Esophagus muscularis mucosa (tissue), 4 donors: Measurements from ENCODE around the gene CCDC88C. TPM values are rescaled to one million over a fixed set of nuclear protein-coding genes. Genes with fewer than 3 reads are reported as not detected.
A peak's percentile ranks its signal among the peaks of the same experiment; 100 is the strongest.

Source experiments
- DNase-seq: peaks from one replicate; pipeline ENCODE4 v3.0.0-alpha.2; 2017; ENCODE audit errors: extremely low spot score
- H3K27ac ChIP-seq, 4 donors: fragments of 200-600 bp; sonication (generic); replicated peaks in 1 of 4; 1 replicate in 3 of 4; 2 replicates in 1 of 4; pipeline ENCODE4 v1.5.1; 2016 to 2019; ENCODE audit warnings: mild to moderate bottlenecking in 1 of 4
- H3K27me3 ChIP-seq, 4 donors: fragments of 200-600 bp; sonication (generic); one replicate each; pipeline versions ENCODE4 v1.5.1 to v1.6.0; 2016 to 2019
- H3K36me3 ChIP-seq, 4 donors: fragments of 200-600 bp; sonication (generic); one replicate each; pipeline ENCODE4 v1.5.1; 2016 to 2019
- H3K4me1 ChIP-seq, 4 donors: fragments of 200-600 bp; sonication (generic); one replicate each; pipeline ENCODE4 v1.5.1; 2016 to 2019
- H3K4me3 ChIP-seq, 4 donors: fragments of 200-600 bp; sonication (generic); 1 replicate in 2 of 4; 2 replicates in 2 of 4; pipeline ENCODE4 v1.5.1; 2016 to 2019; ENCODE audit warnings: mild to moderate bottlenecking in 4 of 4, moderate library complexity in 1 of 4
- H3K9me3 ChIP-seq, 4 donors: fragments of 200-600 bp; sonication (generic); 1 replicate in 3 of 4; 2 replicates in 1 of 4; pipeline ENCODE4 v1.5.1; 2016 to 2019
- EP300 ChIP-seq: sonication (generic); formaldehyde crosslinking; IDR thresholded peaks from one replicate; pipeline ENCODE4 v1.6.1; 2017; ENCODE audit warnings: antibody characterized with exemption
- POLR2A ChIP-seq: fragments of 450-650 bp; IDR thresholded peaks from one replicate; pipeline ENCODE4 v1.6.1; 2017; ENCODE audit warnings: antibody characterized with exemption, moderate library complexity, mild to moderate bottlenecking, low read depth
- POLR2AphosphoS5 ChIP-seq, 2 donors: sonication (generic); formaldehyde crosslinking; IDR thresholded peaks; one replicate each; pipeline ENCODE4 v1.6.1; 2017; ENCODE audit warnings: antibody characterized with exemption in 2 of 2
- WGBS: methylation state at CpG from one replicate; pipeline ENCODE4 v1.1.5; 2018; 5-methylcytosine and 5-hydroxymethylcytosine counted together
- intact Hi-C: fragments of 100-400 bp; cut with DNase I; formaldehyde crosslinking; loops from one replicate; pipeline ENCODE4 v1.15.1; 2023
- total RNA-seq, 4 donors: library from RNA; depleted of rRNA; stranded (reverse); fragments of >200 nt; gene quantifications; one replicate each; pipeline versions ENCODE4 v1.1.0 to v1.2.1, GENCODE V29; 2016
- TF ChIP-seq, protein P1 (sequence below), 3 experiments: fragments of 200-600 bp in 2 of 3; fragments of 450-650 bp in 1 of 3; sonication (generic) in 2 of 3; IDR thresholded peaks; one replicate each; pipeline ENCODE4 v1.5.1; 2017 to 2019; ENCODE audit warnings: antibody characterized with exemption in 3 of 3, mild to moderate bottlenecking in 2 of 3, moderate library complexity in 1 of 3

The CCDC88C gene, protein sequence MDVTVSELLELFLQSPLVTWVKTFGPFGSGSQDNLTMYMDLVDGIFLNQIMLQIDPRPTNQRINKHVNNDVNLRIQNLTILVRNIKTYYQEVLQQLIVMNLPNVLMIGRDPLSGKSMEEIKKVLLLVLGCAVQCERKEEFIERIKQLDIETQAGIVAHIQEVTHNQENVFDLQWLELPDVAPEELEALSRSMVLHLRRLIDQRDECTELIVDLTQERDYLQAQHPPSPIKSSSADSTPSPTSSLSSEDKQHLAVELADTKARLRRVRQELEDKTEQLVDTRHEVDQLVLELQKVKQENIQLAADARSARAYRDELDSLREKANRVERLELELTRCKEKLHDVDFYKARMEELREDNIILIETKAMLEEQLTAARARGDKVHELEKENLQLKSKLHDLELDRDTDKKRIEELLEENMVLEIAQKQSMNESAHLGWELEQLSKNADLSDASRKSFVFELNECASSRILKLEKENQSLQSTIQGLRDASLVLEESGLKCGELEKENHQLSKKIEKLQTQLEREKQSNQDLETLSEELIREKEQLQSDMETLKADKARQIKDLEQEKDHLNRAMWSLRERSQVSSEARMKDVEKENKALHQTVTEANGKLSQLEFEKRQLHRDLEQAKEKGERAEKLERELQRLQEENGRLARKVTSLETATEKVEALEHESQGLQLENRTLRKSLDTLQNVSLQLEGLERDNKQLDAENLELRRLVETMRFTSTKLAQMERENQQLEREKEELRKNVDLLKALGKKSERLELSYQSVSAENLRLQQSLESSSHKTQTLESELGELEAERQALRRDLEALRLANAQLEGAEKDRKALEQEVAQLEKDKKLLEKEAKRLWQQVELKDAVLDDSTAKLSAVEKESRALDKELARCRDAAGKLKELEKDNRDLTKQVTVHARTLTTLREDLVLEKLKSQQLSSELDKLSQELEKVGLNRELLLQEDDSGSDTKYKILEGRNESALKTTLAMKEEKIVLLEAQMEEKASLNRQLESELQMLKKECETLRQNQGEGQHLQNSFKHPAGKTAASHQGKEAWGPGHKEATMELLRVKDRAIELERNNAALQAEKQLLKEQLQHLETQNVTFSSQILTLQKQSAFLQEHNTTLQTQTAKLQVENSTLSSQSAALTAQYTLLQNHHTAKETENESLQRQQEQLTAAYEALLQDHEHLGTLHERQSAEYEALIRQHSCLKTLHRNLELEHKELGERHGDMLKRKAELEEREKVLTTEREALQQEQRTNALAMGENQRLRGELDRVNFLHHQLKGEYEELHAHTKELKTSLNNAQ (N-terminal part only)
- 1 to 10 TPM; 4.2 to 6.3 (median 5.6) TPM for total RNA-seq

DNA sequence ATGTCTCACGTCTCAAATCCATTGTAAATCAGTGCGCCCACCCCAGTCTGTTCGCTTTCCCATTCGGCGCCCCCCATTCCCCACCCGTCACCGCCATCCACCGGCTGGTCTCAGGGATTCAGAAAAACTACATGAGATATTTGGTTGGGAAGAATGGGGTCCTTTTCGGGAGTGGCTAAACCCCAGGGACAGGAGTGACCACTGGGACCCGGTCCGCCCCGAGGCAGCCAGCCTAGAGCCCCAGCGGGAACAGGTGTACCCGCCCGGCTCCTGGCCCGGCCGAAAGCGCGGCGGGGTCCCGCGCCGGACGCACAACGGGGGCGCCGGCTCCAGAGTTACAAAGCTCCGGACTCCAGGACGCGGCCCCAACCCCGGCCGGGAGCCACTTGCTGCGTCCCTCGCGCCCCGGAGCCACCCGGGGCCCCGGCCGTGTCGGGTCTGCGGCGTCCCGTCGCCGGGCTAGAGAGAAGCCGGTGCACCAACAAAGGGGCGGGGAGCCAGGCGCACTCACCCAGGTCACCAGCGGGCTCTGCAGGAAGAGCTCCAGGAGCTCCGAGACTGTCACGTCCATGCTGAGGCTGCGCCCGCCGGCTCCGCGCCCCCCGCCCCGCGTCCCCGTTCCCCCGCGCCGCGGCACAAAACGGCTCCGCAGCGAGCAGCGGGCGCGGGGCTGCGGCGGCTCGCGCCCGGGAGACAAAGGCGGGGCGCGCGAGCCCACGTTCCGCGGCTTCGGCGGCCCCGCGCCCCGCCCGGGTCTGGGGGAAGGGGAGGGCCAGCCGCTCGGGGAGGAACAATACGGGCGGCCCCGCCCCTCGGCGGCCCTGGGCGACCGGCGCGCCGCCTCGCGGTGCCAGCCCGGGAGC lies at the start of gene CCDC88C:
Gene CCDC88C, minus strand, starts transcription at position 701 of the 863 bp plus-strand sequence. Its CDS starts 130 bp downstream, at position 571.
- intact Hi-C loops: no loop called here
- H3K27me3 ChIP-seq: peaks cover 0 to 27% (median 3%) of the 10 kb centered on the region in 4 donors
- peak within 1 kb of the TSS; percentile 56 to 72 (median 59) for H3K4me3 ChIP-seq
- H3K36me3 ChIP-seq: no peaks in the 10 kb centered on the region
- no peaks in the 10 kb centered on the region for H3K9me3 ChIP-seq
- peak within 1 kb of the TSS; percentile 41 to 48 (median 44) for H3K27ac ChIP-seq
- DNase-seq: no peak
- H3K4me1 ChIP-seq: peaks cover 13 to 24% (median 22%) of the 10 kb centered on the region in 4 donors
- WGBS: 14% methylated on average over 9 of the region's 103 CpGs
- TF ChIP-seq POLR2AphosphoS5 (IDR thresholded peaks at IDR 0.05): peak in 1 of 2 donors; percentile 12
- TF ChIP-seq, protein P1, sequence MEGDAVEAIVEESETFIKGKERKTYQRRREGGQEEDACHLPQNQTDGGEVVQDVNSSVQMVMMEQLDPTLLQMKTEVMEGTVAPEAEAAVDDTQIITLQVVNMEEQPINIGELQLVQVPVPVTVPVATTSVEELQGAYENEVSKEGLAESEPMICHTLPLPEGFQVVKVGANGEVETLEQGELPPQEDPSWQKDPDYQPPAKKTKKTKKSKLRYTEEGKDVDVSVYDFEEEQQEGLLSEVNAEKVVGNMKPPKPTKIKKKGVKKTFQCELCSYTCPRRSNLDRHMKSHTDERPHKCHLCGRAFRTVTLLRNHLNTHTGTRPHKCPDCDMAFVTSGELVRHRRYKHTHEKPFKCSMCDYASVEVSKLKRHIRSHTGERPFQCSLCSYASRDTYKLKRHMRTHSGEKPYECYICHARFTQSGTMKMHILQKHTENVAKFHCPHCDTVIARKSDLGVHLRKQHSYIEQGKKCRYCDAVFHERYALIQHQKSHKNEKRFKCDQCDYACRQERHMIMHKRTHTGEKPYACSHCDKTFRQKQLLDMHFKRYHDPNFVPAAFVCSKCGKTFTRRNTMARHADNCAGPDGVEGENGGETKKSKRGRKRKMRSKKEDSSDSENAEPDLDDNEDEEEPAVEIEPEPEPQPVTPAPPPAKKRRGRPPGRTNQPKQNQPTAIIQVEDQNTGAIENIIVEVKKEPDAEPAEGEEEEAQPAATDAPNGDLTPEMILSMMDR (IDR thresholded peaks at IDR 0.05): no peak

DNA sequence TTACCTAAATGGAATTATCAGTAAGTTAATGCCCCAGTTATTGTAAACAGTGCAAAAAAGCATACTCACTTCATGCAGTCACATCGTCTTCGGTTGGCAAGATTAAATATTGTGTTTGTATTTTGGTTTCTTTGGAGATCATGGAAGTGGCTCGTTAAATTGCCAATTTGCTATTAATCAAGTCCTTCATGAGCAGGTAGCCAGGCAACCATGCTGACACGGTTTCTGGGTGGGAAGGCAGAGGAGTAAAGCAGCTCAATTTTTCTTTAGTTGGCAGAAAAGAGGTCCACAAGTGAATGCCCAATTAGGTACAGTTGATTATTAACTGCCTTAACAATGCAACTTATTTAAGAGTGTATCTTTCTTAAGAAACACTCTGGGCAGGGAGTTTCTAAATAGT lies 48.6 kb upstream of the CCDC88C start:
- H3K4me3 ChIP-seq: no peak overlapping the region
- no peak overlapping the region for H3K27ac ChIP-seq
- no peaks in the 10 kb centered on the region for H3K9me3 ChIP-seq
- no peaks in the 10 kb centered on the region for H3K27me3 ChIP-seq
- 28% methylated on average over 4 of the region's 4 CpGs for WGBS
- peaks cover 49 to 91% (median 72%) of the 10 kb centered on the region in 4 donors for H3K36me3 ChIP-seq
- intact Hi-C loops: no loop called here
- H3K4me1 ChIP-seq: peaks cover 0 to 29% (median 19%) of the 10 kb centered on the region in 4 donors
- no peak for TF ChIP-seq EP300
- TF ChIP-seq POLR2AphosphoS5 (IDR thresholded peaks at IDR 0.05): no peak
- TF ChIP-seq, protein P1 (IDR thresholded peaks at IDR 0.05): no peak
- no peak for TF ChIP-seq POLR2A
- DNase-seq: no peak

DNA sequence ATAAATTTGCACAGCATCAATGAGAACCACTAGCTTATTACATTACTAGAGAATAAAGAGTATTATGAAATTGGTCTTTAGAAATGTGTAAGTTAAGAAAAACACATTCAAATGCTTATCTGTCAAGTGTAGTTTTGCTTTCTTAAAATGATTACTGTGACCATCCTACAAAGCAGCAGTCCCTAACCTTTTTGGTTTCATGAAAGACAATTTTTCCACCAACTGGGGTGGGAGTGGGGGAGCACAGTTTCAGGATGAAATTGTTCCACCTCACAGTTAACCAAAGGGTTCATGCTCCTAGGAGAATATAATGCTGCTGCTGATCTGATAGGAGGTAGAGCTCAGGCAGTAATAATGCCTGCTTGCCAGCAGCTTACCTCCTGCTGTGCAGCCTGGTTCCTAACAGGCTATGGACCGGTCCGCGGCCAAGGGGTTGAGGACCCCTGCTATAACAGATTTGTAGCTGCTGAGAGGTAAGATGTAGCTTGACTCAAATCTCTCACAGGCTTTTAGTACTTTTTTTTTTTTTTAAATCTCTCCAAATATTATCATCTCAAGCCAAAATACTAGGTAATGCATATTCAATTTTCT lies 47.1 kb upstream of the CCDC88C start:
- 67% methylated on average over 3 of the region's 3 CpGs for whole genome bisulfite sequencing
- Histone ChIP-seq H3K4me1 (peaks cover 0 to 29% (median 19%) of the 10 kb centered on the region in 4 donors), H3K4me3 (no peak overlapping the region), H3K9me3 (no peaks in the 10 kb centered on the region), H3K27ac (no peak overlapping the region), H3K36me3 (peaks cover 53 to 91% (median 72%) of the 10 kb centered on the region in 4 donors), H3K27me3 (no peaks in the 10 kb centered on the region)
- no peak for DNase-seq
- intact Hi-C loops: no loop called here
- TF ChIP-seq POLR2A: no peak
- no peak for TF ChIP-seq EP300
- no peak for TF ChIP-seq POLR2AphosphoS5 (IDR thresholded peaks at IDR 0.05)
- TF ChIP-seq, protein P1 (IDR thresholded peaks at IDR 0.05): no peak
